ENCODE measurements around the gene ADI1.

ADI1 gene

GRCh38 chr2:3529316-3530025 lies 10.1 kb upstream of the ADI1 start:
- Histone ChIP-seq H3K27me3 (ENCODE audit: insufficient read depth, insufficient read length) (no peaks in the 10 kb centered on the region), H3K36me3 (ENCODE audit: insufficient read depth, insufficient read length, low read length) (peaks cover 22% of the 10 kb centered on the region), H3K4me1 (ENCODE audit: insufficient read depth, insufficient read length) (peaks cover 3% of the 10 kb centered on the region), H3K9ac (ENCODE audit: insufficient read length, low read depth) (no peak overlapping the region), H3K4me3 (ENCODE audit: insufficient read length, low read depth) (no peak overlapping the region), H3K9me3 (ENCODE audit: insufficient read depth, low read length) (peaks cover 7% of the 10 kb centered on the region; the same call in 1 of the 2 replicates)
- DNase-seq (ENCODE audit: low read depth, low spot score), result no peak
- no peak for TF ChIP-seq YY1 (IDR thresholded peaks at IDR 0.05; ENCODE audit: insufficient read depth, insufficient read length)
- TF ChIP-seq ZNF274 (IDR thresholded peaks at IDR 0.05; ENCODE audit: low read depth, low read length), result no peak
- TF ChIP-seq SUZ12 (IDR thresholded peaks at IDR 0.05; ENCODE audit: extremely low read depth, insufficient read depth, insufficient read length), result no peak

GRCh38 chr2:3527886-3528785 lies 8.8 kb upstream of the ADI1 start:
- Histone ChIP-seq H3K4me1 (ENCODE audit: insufficient read depth, insufficient read length) (peaks cover 3% of the 10 kb centered on the region), H3K9ac (ENCODE audit: insufficient read length, low read depth) (no peak overlapping the region), H3K4me3 (ENCODE audit: insufficient read length, low read depth) (no peak overlapping the region), H3K27me3 (ENCODE audit: insufficient read depth, insufficient read length) (no peaks in the 10 kb centered on the region), H3K36me3 (ENCODE audit: insufficient read depth, insufficient read length, low read length) (peaks cover 12% of the 10 kb centered on the region), H3K9me3 (ENCODE audit: insufficient read depth, low read length) (no peaks in the 10 kb centered on the region)
- TF ChIP-seq ZNF274 (IDR thresholded peaks at IDR 0.05; ENCODE audit: low read depth, low read length) (no peak), YY1 (IDR thresholded peaks at IDR 0.05; ENCODE audit: insufficient read depth, insufficient read length) (no peak), SUZ12 (IDR thresholded peaks at IDR 0.05; ENCODE audit: extremely low read depth, insufficient read depth, insufficient read length) (no peak)
- DNase-seq (ENCODE audit: low read depth, low spot score), result no peak

GRCh38 chr2:3526871-3527270 lies 7.5 kb upstream of the ADI1 start:
- no peak overlapping the region for H3K9ac ChIP-seq (ENCODE audit: insufficient read length, low read depth)
- H3K36me3 ChIP-seq (ENCODE audit: insufficient read depth, insufficient read length, low read length), result peaks cover 2% of the 10 kb centered on the region
- no peaks in the 10 kb centered on the region for H3K9me3 ChIP-seq (ENCODE audit: insufficient read depth, low read length)
- peaks cover 3% of the 10 kb centered on the region for H3K4me1 ChIP-seq (ENCODE audit: insufficient read depth, insufficient read length)
- H3K4me3 ChIP-seq (ENCODE audit: insufficient read length, low read depth), result no peak overlapping the region
- H3K27me3 ChIP-seq (ENCODE audit: insufficient read depth, insufficient read length), result no peaks in the 10 kb centered on the region
- TF ChIP-seq ZNF274 (IDR thresholded peaks at IDR 0.05; ENCODE audit: low read depth, low read length) (no peak), YY1 (IDR thresholded peaks at IDR 0.05; ENCODE audit: insufficient read depth, insufficient read length) (no peak), SUZ12 (IDR thresholded peaks at IDR 0.05; ENCODE audit: extremely low read depth, insufficient read depth, insufficient read length) (no peak)
- no peak for DNase-seq (ENCODE audit: low read depth, low spot score)

- no peaks in the 10 kb centered on the region for H3K36me3 ChIP-seq (ENCODE audit: insufficient read depth, insufficient read length, low read length)
- TF ChIP-seq SUZ12 (IDR thresholded peaks at IDR 0.05; ENCODE audit: extremely low read depth, insufficient read depth, insufficient read length) (no peak), ZNF274 (IDR thresholded peaks at IDR 0.05; ENCODE audit: low read depth, low read length) (no peak), YY1 (IDR thresholded peaks at IDR 0.05; ENCODE audit: insufficient read depth, insufficient read length) (no peak)
- no peak overlapping the region for H3K9ac ChIP-seq (ENCODE audit: insufficient read length, low read depth)
- no peak overlapping the region for H3K4me3 ChIP-seq (ENCODE audit: insufficient read length, low read depth)
- H3K4me1 ChIP-seq (ENCODE audit: insufficient read depth, insufficient read length), result peaks cover 3% of the 10 kb centered on the region
- H3K27me3 ChIP-seq (ENCODE audit: insufficient read depth, insufficient read length), result no peaks in the 10 kb centered on the region
- no peak for DNase-seq (ENCODE audit: low read depth, low spot score)
- H3K9me3 ChIP-seq (ENCODE audit: insufficient read depth, low read length), result no peaks in the 10 kb centered on the region
These were observed 4.3 kb upstream of the ADI1 start for GRCh38 chr2:3523551-3524041.

- TF ChIP-seq SUZ12 (IDR thresholded peaks at IDR 0.05; ENCODE audit: extremely low read depth, insufficient read depth, insufficient read length) (no peak), ZNF274 (IDR thresholded peaks at IDR 0.05; ENCODE audit: low read depth, low read length) (no peak), YY1 (IDR thresholded peaks at IDR 0.05; ENCODE audit: insufficient read depth, insufficient read length) (no peak)
- no peak overlapping the region for H3K4me3 ChIP-seq (ENCODE audit: insufficient read length, low read depth)
- H3K36me3 ChIP-seq (ENCODE audit: insufficient read depth, insufficient read length, low read length), result no peaks in the 10 kb centered on the region
- H3K9me3 ChIP-seq (ENCODE audit: insufficient read depth, low read length), result no peaks in the 10 kb centered on the region
- no peak for DNase-seq (ENCODE audit: low read depth, low spot score)
- no peak overlapping the region for H3K9ac ChIP-seq (ENCODE audit: insufficient read length, low read depth)
- peaks cover 3% of the 10 kb centered on the region for H3K4me1 ChIP-seq (ENCODE audit: insufficient read depth, insufficient read length)
- H3K27me3 ChIP-seq (ENCODE audit: insufficient read depth, insufficient read length), result no peaks in the 10 kb centered on the region
These were observed 3.7 kb upstream of the ADI1 start for GRCh38 chr2:3522961-3523421.

- DNase-seq (ENCODE audit: low read depth, low spot score), result no peak
- H3K9ac ChIP-seq (ENCODE audit: insufficient read length, low read depth), result no peak overlapping the region
- no peaks in the 10 kb centered on the region for H3K27me3 ChIP-seq (ENCODE audit: insufficient read depth, insufficient read length)
- TF ChIP-seq SUZ12 (IDR thresholded peaks at IDR 0.05; ENCODE audit: extremely low read depth, insufficient read depth, insufficient read length), result no peak
- no peak for TF ChIP-seq YY1 (IDR thresholded peaks at IDR 0.05; ENCODE audit: insufficient read depth, insufficient read length)
- TF ChIP-seq ZNF274 (IDR thresholded peaks at IDR 0.05; ENCODE audit: low read depth, low read length), result no peak
- no peak overlapping the region for H3K4me3 ChIP-seq (ENCODE audit: insufficient read length, low read depth)
- H3K9me3 ChIP-seq (ENCODE audit: insufficient read depth, low read length), result peaks cover 13% of the 10 kb centered on the region; the same call in 1 of the 2 replicates
- H3K36me3 ChIP-seq (ENCODE audit: insufficient read depth, insufficient read length, low read length), result peaks cover 7% of the 10 kb centered on the region
- no peaks in the 10 kb centered on the region for H3K4me1 ChIP-seq (ENCODE audit: insufficient read depth, insufficient read length)
These were observed 1.3 kb upstream of the ADI1 start for GRCh38 chr2:3520591-3520990.

All from NT2/D1 (cell line).